GM10266 (cell line): ENCODE results near the gene TRDN.

Experiments
- DNase-seq: peaks from one replicate; pipeline ENCODE4 v3.0.0; 2012; ENCODE audit errors: extremely low spot score
- CTCF ChIP-seq: IDR thresholded peaks from 2 replicates; pipeline ENCODE4 v1.5.1; 2012; ENCODE audit warnings: mild to moderate bottlenecking, low read depth; ENCODE audit not compliant: control insufficient read depth, insufficient read depth; ENCODE audit errors: missing control alignments

TRDN gene

GRCh38 chr6:123189816-123190215 is 446.9 kb downstream of the TRDN start:
- no peak for TF ChIP-seq CTCF
- DNase-seq: no peak

- TF ChIP-seq CTCF: no peak
- no peak for DNase-seq
Measured at GRCh38 chr6:123182998-123183397, 453.8 kb downstream of the TRDN start.

GRCh38 chr6:123176706-123177105 is 460.0 kb downstream of the TRDN start:
- DNase-seq: no peak
- TF ChIP-seq CTCF: no peak

GRCh38 chr6:123171341-123172115 is 465.2 kb downstream of the TRDN start:
- DNase-seq: no peak
- TF ChIP-seq CTCF: no peak

- TF ChIP-seq CTCF: no peak
- DNase-seq: no peak
Measured at GRCh38 chr6:123169774-123170095, 467.0 kb downstream of the TRDN start.

GRCh38 chr6:123168892-123169773 is 467.6 kb downstream of the TRDN start:
- no peak for TF ChIP-seq CTCF
- DNase-seq: no peak

GRCh38 chr6:123168466-123168865 is 468.3 kb downstream of the TRDN start:
- no peak for DNase-seq
- no peak for TF ChIP-seq CTCF
